Measurements from ENCODE around the gene ASCL5.

Gene ASCL5

GRCh38 chr1:201137579-201138310 is 10.8 kb upstream of the ASCL5 start:
- Histone ChIP-seq H3K9me3 (ENCODE audit: low read length) (no peaks in the 10 kb centered on the region), H3K4me3 (ENCODE audit: low read length) (no peak overlapping the region), H3K4me1 (ENCODE audit: insufficient read depth, low read length) (no peaks in the 10 kb centered on the region), H3K27me3 (ENCODE audit: insufficient read depth, low read length) (no peaks in the 10 kb centered on the region), H3K36me3 (ENCODE audit: insufficient read depth, low read length) (peaks cover 85% of the 10 kb centered on the region), H2AFZ (ENCODE audit: low read depth, low read length) (no peak overlapping the region)

DNA sequence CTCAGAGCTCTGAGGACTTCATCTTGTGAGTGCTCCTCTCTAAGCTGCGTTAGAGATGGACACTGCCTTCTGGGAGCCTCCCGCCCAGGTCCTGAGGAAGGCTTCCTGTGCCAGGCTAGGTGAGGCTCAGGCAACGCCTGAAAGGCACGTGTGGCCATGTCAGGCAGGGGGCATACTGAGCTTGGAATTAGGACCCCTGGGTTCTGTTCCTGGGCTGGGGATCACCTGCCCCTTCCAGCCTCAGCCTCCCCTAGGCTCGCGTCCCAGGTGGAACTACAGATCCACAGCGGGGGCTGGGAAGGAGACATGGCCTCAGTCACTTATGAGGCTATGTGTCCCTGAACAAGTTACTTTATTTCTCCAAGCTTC is 10.0 kb upstream of the ASCL5 start:
- H3K9me3 ChIP-seq (ENCODE audit: low read length): no peaks in the 10 kb centered on the region
- no peaks in the 10 kb centered on the region for H3K27me3 ChIP-seq (ENCODE audit: insufficient read depth, low read length)
- peaks cover 77% of the 10 kb centered on the region for H3K36me3 ChIP-seq (ENCODE audit: insufficient read depth, low read length)
- H2AFZ ChIP-seq (ENCODE audit: low read depth, low read length): no peak overlapping the region
- no peak overlapping the region for H3K4me3 ChIP-seq (ENCODE audit: low read length)
- no peaks in the 10 kb centered on the region for H3K4me1 ChIP-seq (ENCODE audit: insufficient read depth, low read length)

GRCh38 chr1:201136355-201137023 is 9.5 kb upstream of the ASCL5 start:
- no peaks in the 10 kb centered on the region for H3K9me3 ChIP-seq (ENCODE audit: low read length)
- no peak overlapping the region for H3K4me3 ChIP-seq (ENCODE audit: low read length)
- no peak overlapping the region for H2AFZ ChIP-seq (ENCODE audit: low read depth, low read length)
- no peaks in the 10 kb centered on the region for H3K4me1 ChIP-seq (ENCODE audit: insufficient read depth, low read length)
- no peaks in the 10 kb centered on the region for H3K27me3 ChIP-seq (ENCODE audit: insufficient read depth, low read length)
- peaks cover 72% of the 10 kb centered on the region for H3K36me3 ChIP-seq (ENCODE audit: insufficient read depth, low read length)

GRCh38 chr1:201134405-201134804 is 7.4 kb upstream of the ASCL5 start:
- Histone ChIP-seq H3K4me3 (ENCODE audit: low read length) (no peak overlapping the region), H3K9me3 (ENCODE audit: low read length) (no peaks in the 10 kb centered on the region), H3K36me3 (ENCODE audit: insufficient read depth, low read length) (peaks cover 52% of the 10 kb centered on the region), H3K27me3 (ENCODE audit: insufficient read depth, low read length) (no peaks in the 10 kb centered on the region), H2AFZ (ENCODE audit: low read depth, low read length) (no peak overlapping the region), H3K4me1 (ENCODE audit: insufficient read depth, low read length) (no peaks in the 10 kb centered on the region)

- H3K4me3 ChIP-seq (ENCODE audit: low read length): no peak overlapping the region
- H3K4me1 ChIP-seq (ENCODE audit: insufficient read depth, low read length): no peaks in the 10 kb centered on the region
- no peak overlapping the region for H2AFZ ChIP-seq (ENCODE audit: low read depth, low read length)
- peaks cover 24% of the 10 kb centered on the region for H3K36me3 ChIP-seq (ENCODE audit: insufficient read depth, low read length)
- H3K27me3 ChIP-seq (ENCODE audit: insufficient read depth, low read length): peaks cover 7% of the 10 kb centered on the region
- no peaks in the 10 kb centered on the region for H3K9me3 ChIP-seq (ENCODE audit: low read length)
Measured at GRCh38 chr1:201131398-201131797, 4.4 kb upstream of the ASCL5 start.

DNA sequence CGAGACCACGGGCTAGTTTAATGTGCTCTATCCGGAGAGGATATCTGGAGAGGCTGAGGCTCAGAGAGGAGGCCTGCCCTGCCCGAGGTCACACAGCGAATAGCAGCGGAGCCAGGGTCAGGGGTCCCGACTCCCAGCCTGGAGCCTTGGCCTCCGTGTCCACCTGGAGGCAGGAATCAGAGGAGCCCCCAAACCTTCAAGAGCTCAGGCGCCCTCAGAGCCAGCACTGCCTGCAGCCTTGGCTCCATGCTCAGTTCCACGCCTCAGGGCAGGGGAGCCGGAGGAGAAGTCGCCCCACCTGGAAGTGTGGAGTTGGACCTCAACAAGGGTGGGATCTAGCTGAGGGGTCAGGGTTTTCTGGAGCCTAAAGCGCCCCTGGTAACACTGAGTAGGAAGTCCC is 2.0 kb upstream of the ASCL5 start:
- H3K9me3 ChIP-seq (ENCODE audit: low read length): no peaks in the 10 kb centered on the region
- peaks cover under 1% of the 10 kb centered on the region for H3K36me3 ChIP-seq (ENCODE audit: insufficient read depth, low read length)
- no peak overlapping the region for H3K4me3 ChIP-seq (ENCODE audit: low read length)
- no peak overlapping the region for H2AFZ ChIP-seq (ENCODE audit: low read depth, low read length)
- H3K4me1 ChIP-seq (ENCODE audit: insufficient read depth, low read length): no peaks in the 10 kb centered on the region
- H3K27me3 ChIP-seq (ENCODE audit: insufficient read depth, low read length): peaks cover 21% of the 10 kb centered on the region

DNA sequence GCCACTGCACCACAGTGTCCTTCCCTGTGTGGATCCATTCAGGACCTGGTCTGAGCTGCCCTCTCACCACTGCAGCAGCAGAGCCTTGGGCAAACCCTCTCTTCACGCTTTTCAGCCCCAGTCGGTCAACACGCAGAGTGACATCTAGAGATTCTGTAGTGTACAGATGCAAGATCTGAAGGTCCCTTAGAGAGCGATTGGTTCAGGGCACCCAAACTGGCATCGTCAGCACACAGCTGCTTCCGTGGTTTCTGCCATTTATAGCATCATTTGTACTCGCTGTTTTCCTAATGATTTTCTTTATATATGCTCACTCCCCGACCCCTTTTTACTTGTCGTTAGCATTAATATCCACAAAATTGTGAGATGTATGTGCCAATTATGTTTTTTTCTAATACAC is 1.5 kb upstream of the ASCL5 start:
- Histone ChIP-seq H3K4me3 (ENCODE audit: low read length) (no peak overlapping the region), H2AFZ (ENCODE audit: low read depth, low read length) (no peak overlapping the region), H3K4me1 (ENCODE audit: insufficient read depth, low read length) (no peaks in the 10 kb centered on the region), H3K36me3 (ENCODE audit: insufficient read depth, low read length) (no peaks in the 10 kb centered on the region), H3K27me3 (ENCODE audit: insufficient read depth, low read length) (peaks cover 25% of the 10 kb centered on the region), H3K9me3 (ENCODE audit: low read length) (no peaks in the 10 kb centered on the region)

- Histone ChIP-seq H3K4me3 (ENCODE audit: low read length) (no peak overlapping the region), H3K4me1 (ENCODE audit: insufficient read depth, low read length) (no peaks in the 10 kb centered on the region), H3K9me3 (ENCODE audit: low read length) (no peaks in the 10 kb centered on the region), H3K36me3 (ENCODE audit: insufficient read depth, low read length) (no peaks in the 10 kb centered on the region), H2AFZ (ENCODE audit: low read depth, low read length) (no peak overlapping the region), H3K27me3 (ENCODE audit: insufficient read depth, low read length) (peaks cover 29% of the 10 kb centered on the region)
Measured at GRCh38 chr1:201127755-201128455, 921 bp upstream of the ASCL5 start.

DNA sequence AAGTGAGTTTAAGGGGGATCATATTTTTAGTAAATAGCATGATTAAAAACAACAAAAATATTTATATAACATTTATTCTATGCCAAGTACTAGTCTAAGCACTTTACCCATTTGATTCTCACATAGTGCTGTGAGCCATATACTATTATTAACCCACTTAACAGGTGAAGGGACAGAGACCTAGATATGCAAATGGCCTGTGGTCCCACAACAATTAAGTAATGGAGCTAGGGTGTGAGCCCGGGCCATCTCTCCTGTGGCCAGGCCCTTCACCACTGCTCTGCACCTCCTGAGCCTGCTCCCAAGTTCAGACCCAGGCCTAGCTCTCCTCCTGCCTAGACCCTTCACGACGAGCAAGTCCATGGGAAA is 537 bp downstream of the ASCL5 start:
- Histone ChIP-seq H3K27me3 (ENCODE audit: insufficient read depth, low read length) (peaks cover 38% of the 10 kb centered on the region), H3K4me1 (ENCODE audit: insufficient read depth, low read length) (no peaks in the 10 kb centered on the region), H3K4me3 (ENCODE audit: low read length) (no peak overlapping the region), H3K9me3 (ENCODE audit: low read length) (no peaks in the 10 kb centered on the region), H3K36me3 (ENCODE audit: insufficient read depth, low read length) (no peaks in the 10 kb centered on the region), H2AFZ (ENCODE audit: low read depth, low read length) (no peak overlapping the region)

GRCh38 chr1:201125800-201126199 is 1.2 kb downstream of the ASCL5 start:
- H3K36me3 ChIP-seq (ENCODE audit: insufficient read depth, low read length): no peaks in the 10 kb centered on the region

GRCh38 chr1:201125019-201125418 is 2.0 kb downstream of the ASCL5 start:
- H3K4me1 ChIP-seq (ENCODE audit: insufficient read depth, low read length): no peaks in the 10 kb centered on the region
- peaks cover 38% of the 10 kb centered on the region for H3K27me3 ChIP-seq (ENCODE audit: insufficient read depth, low read length)
- no peak overlapping the region for H3K4me3 ChIP-seq (ENCODE audit: low read length)
- no peaks in the 10 kb centered on the region for H3K36me3 ChIP-seq (ENCODE audit: insufficient read depth, low read length)
- H2AFZ ChIP-seq (ENCODE audit: low read depth, low read length): no peak overlapping the region
- H3K9me3 ChIP-seq (ENCODE audit: low read length): no peaks in the 10 kb centered on the region

More at GRCh38 chr1:201125800-201126199, 1.2 kb downstream of the ASCL5 start:
- peaks cover 38% of the 10 kb centered on the region for H3K27me3 ChIP-seq (ENCODE audit: insufficient read depth, low read length)
- H3K9me3 ChIP-seq (ENCODE audit: low read length): no peaks in the 10 kb centered on the region
- no peaks in the 10 kb centered on the region for H3K4me1 ChIP-seq (ENCODE audit: insufficient read depth, low read length)
- no peak overlapping the region for H2AFZ ChIP-seq (ENCODE audit: low read depth, low read length)
- no peak overlapping the region for H3K4me3 ChIP-seq (ENCODE audit: low read length)

GRCh38 chr1:201123866-201124265 is 3.1 kb downstream of the ASCL5 start:
- no peak overlapping the region for H3K4me3 ChIP-seq (ENCODE audit: low read length)

GRCh38 chr1:201122321-201122957 is 4.5 kb downstream of the ASCL5 start:
- H3K27me3 ChIP-seq (ENCODE audit: insufficient read depth, low read length): peaks cover 34% of the 10 kb centered on the region
- H3K36me3 ChIP-seq (ENCODE audit: insufficient read depth, low read length): no peaks in the 10 kb centered on the region

More at GRCh38 chr1:201123866-201124265, 3.1 kb downstream of the ASCL5 start:
- Histone ChIP-seq H2AFZ (ENCODE audit: low read depth, low read length) (no peak overlapping the region), H3K27me3 (ENCODE audit: insufficient read depth, low read length) (peaks cover 38% of the 10 kb centered on the region), H3K9me3 (ENCODE audit: low read length) (no peaks in the 10 kb centered on the region), H3K4me1 (ENCODE audit: insufficient read depth, low read length) (no peaks in the 10 kb centered on the region), H3K36me3 (ENCODE audit: insufficient read depth, low read length) (no peaks in the 10 kb centered on the region)

More at GRCh38 chr1:201122321-201122957, 4.5 kb downstream of the ASCL5 start:
- Histone ChIP-seq H3K9me3 (ENCODE audit: low read length) (no peaks in the 10 kb centered on the region), H2AFZ (ENCODE audit: low read depth, low read length) (no peak overlapping the region), H3K4me1 (ENCODE audit: insufficient read depth, low read length) (no peaks in the 10 kb centered on the region), H3K4me3 (ENCODE audit: low read length) (no peak overlapping the region)

Data from neuron (in vitro differentiated cells).